ENCODE results near the gene LONRF2. TPM values are rescaled to one million over a fixed set of nuclear protein-coding genes. Genes with fewer than 3 reads are reported as not detected.

The LONRF2 gene
- total RNA-seq, 1 experiment from 2014 or later = not detected

DNA sequence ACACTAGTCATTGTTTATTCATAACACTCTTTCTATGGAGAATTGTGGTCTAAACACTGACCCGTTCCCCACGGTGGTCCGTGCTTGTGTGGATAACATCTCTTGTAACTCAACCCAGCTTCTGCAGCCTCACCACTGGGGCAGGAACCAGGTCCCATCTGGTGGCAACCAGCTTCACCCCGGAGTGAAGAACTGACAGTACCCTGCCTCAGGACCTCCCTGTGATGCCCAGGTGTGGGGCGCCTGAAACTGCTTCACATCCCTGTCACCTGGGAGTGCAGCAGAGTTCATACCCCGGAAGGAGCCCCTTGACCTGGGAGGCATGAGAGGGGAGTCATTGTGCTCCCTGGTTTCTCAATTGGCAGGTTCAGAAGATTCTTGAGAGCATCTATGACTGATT, 81.1 kb downstream of the LONRF2 start:
- Mint-ChIP-seq H3K27me3 (ENCODE audit: insufficient read depth, unreplicated experiment) (no peaks in the 10 kb centered on the region), H3K27ac (ENCODE audit: low read depth, unreplicated experiment) (no peak overlapping the region), H3K9me3 (ENCODE audit: unreplicated experiment) (no peaks in the 10 kb centered on the region), H3K36me3 (ENCODE audit: insufficient read depth, unreplicated experiment) (no peaks in the 10 kb centered on the region), H3K4me1 (ENCODE audit: insufficient read depth, unreplicated experiment) (no peaks in the 10 kb centered on the region), H3K4me3 (ENCODE audit: unreplicated experiment) (no peak overlapping the region)
- no TSS peak for BruUV-seq (replicated peaks)
- TF ChIP-seq CTCF (IDR thresholded peaks at IDR 0.05; ENCODE audit: unreplicated experiment) = no peak
- CTCF ChIA-PET = interaction anchor here (0.6 to 5.9 kb wide), 8 partner anchors 10 to 682 kb away, joined by 3 to 54 read pairs (median 6); no protein-coding TSS in a partner anchor
- intact Hi-C loops (cut with micrococcal nuclease) = no loop called here
- no peak for DNase-seq (ENCODE audit: unreplicated experiment)
- POLR2A ChIA-PET = interaction anchor here (0.6 kb wide), 1 partner anchor 14 kb away, joined by 3 read pairs; no protein-coding TSS in a partner anchor

DNA sequence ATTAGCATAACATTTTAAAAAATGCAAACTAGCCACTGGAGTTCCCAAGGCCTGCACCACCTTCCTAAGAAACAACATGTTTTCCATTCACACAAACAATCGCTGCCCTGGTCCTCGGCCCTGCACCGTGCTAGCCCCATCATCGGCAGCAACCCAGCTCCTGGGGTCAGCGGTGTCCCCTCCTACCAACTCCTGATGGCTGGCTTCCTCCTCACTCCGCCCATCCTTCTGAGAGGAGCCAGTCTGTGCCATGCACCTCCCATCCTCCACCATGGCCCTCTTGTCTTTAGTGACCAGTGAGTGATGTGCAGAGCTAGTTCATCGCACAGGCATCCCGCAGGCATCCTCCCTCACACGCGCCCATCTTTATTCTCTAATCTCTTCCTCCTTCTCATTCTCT, 81.9 kb downstream of the LONRF2 start:
- no peak for DNase-seq (ENCODE audit: unreplicated experiment)
- POLR2A ChIA-PET = no interaction called here
- no peaks in the 10 kb centered on the region for H3K36me3 Mint-ChIP-seq (ENCODE audit: insufficient read depth, unreplicated experiment)
- no peaks in the 10 kb centered on the region for H3K9me3 Mint-ChIP-seq (ENCODE audit: unreplicated experiment)
- CTCF ChIA-PET = interaction anchor here (0.6 to 5.9 kb wide), 11 partner anchors 20 to 682 kb away, joined by 3 to 54 read pairs (median 5); no protein-coding TSS in a partner anchor
- H3K27me3 Mint-ChIP-seq (ENCODE audit: insufficient read depth, unreplicated experiment) = no peaks in the 10 kb centered on the region
- no peaks in the 10 kb centered on the region for H3K4me1 Mint-ChIP-seq (ENCODE audit: insufficient read depth, unreplicated experiment)
- intact Hi-C loops (cut with micrococcal nuclease) = no loop called here
- TF ChIP-seq CTCF (IDR thresholded peaks at IDR 0.05; ENCODE audit: unreplicated experiment) = no peak
- no peak overlapping the region for H3K27ac Mint-ChIP-seq (ENCODE audit: low read depth, unreplicated experiment)
- H3K4me3 Mint-ChIP-seq (ENCODE audit: unreplicated experiment) = no peak overlapping the region
- BruUV-seq (replicated peaks) = no TSS peak

DNA sequence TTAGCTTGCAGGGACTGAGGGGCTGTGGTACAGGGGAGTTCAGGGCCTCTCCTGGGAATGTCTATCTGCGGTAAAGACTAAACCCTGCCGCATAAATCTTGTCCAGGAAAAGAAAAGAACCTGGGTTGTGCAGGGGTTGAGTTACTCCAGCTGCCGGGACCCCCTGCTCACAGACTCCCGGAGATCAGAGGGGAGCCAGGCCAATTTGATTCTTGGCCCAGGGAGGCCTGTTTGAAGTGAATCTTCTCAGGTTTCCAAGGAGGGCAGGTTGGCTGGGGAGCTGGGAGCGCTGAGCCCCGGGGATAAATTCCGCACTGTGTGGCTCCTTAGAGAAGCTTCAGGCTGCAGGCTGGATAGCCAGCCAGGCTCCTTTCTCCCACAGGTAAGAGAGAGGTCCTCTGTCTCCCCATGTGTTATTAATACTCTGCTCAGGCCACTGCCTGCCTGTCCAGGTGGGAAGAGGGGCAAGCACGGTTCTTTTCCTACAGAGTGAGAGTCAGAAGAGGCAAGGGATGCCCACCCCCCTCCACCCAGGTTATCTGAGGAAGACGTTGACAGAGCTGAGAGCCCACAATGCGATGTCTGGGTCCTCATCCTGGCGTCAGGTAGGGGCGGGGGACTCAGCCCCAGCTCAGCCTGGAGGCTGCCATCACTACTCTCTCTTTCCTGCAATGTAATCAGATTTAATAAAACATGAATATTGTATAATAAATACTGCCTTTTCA, 82.7 kb downstream of the LONRF2 start:
- POLR2A ChIA-PET = no interaction called here
- no TSS peak for BruUV-seq (replicated peaks)
- Mint-ChIP-seq H3K4me3 (ENCODE audit: unreplicated experiment) (no peak overlapping the region), H3K27me3 (ENCODE audit: insufficient read depth, unreplicated experiment) (no peaks in the 10 kb centered on the region), H3K9me3 (ENCODE audit: unreplicated experiment) (no peaks in the 10 kb centered on the region), H3K4me1 (ENCODE audit: insufficient read depth, unreplicated experiment) (no peaks in the 10 kb centered on the region), H3K36me3 (ENCODE audit: insufficient read depth, unreplicated experiment) (no peaks in the 10 kb centered on the region), H3K27ac (ENCODE audit: low read depth, unreplicated experiment) (no peak overlapping the region)
- intact Hi-C loops (cut with micrococcal nuclease) = no loop called here
- DNase-seq (ENCODE audit: unreplicated experiment) = no peak
- CTCF ChIA-PET = interaction anchor here (0.6 to 5.9 kb wide), 6 partner anchors 21 to 681 kb away, joined by 3 to 54 read pairs (median 6); no protein-coding TSS in a partner anchor
- no peak for TF ChIP-seq CTCF (IDR thresholded peaks at IDR 0.05; ENCODE audit: unreplicated experiment)

DNA sequence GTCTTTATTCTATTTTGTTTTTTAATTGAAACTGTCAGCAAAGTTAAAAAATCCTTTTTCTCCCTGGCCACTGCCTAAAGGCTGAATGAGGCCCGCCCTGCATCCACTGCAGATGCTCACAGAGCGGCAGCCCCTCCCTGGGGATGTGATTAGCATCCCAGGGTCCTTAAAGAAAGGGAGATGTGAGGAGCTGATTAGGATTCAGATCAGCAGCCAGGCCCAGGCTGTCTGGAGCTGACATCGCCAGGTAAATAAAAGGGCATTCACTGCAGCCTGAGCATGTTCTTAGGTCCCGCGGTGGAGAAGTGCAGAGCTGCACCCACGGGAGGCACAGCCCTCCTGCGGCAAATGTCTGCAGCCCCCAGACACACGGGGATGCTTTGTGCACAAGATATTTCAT, 83.8 kb downstream of the LONRF2 start:
- Mint-ChIP-seq H3K27me3 (ENCODE audit: insufficient read depth, unreplicated experiment) (no peaks in the 10 kb centered on the region), H3K4me1 (ENCODE audit: insufficient read depth, unreplicated experiment) (no peaks in the 10 kb centered on the region), H3K9me3 (ENCODE audit: unreplicated experiment) (no peaks in the 10 kb centered on the region), H3K4me3 (ENCODE audit: unreplicated experiment) (no peak overlapping the region), H3K27ac (ENCODE audit: low read depth, unreplicated experiment) (no peak overlapping the region), H3K36me3 (ENCODE audit: insufficient read depth, unreplicated experiment) (no peaks in the 10 kb centered on the region)
- TF ChIP-seq CTCF (IDR thresholded peaks at IDR 0.05; ENCODE audit: unreplicated experiment) = no peak
- DNase-seq (ENCODE audit: unreplicated experiment) = no peak
- ChIA-PET CTCF (interaction anchor here (2.4 kb wide), 1 partner anchor 419 kb away, joined by 7 read pairs; no protein-coding TSS in a partner anchor), POLR2A (no interaction called here)
- intact Hi-C loops (cut with micrococcal nuclease) = no loop called here
- no TSS peak for BruUV-seq (replicated peaks)

Data from MCF 10A (cell line).